Dedifferentiated amniotic fluid mesenchymal stem cell (primary cell): ENCODE data around the gene FAAP100.

ENCODE experiments used
- DNase-seq: peaks from one replicate; pipeline ENCODE4 v3.0.0-alpha.2; 2016; ENCODE audit errors: extremely low spot score

FAAP100 gene

GRCh38 chr17:81524865-81525159 lies 27.3 kb downstream of the FAAP100 start:
- DNase-seq, result no peak

GRCh38 chr17:81524039-81524864 lies 27.9 kb downstream of the FAAP100 start:
- no peak for DNase-seq

DNA sequence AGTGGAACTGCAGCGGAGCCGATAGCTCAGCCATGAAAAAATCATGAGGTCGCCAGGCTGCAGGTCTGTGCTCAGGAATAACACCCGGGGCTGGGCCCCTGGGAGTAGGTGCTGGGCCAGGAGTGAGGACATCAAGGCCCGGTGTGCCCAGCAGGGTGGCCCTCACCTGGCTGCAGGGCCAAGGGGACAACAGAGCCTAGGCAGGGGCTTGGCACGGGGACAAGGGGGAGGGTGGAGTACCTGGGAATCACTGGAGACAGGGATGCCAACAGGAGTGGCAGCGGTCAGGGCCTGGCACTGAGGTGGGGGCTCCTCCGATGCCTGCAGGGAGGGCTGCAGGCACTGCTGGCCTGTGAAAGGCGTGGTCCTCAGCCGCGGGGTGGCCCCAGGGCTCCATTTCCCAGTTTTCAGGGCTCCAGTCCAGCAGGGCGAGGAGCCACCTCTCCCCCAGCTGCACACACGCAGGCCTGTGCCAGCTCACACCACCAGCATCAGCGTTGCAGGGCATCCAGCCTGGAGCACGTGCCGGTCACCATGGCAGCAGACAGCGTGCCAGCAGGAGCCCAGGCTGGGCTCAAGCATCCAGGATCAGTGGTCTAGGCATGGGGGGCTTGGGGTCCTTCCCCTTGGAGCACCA lies 28.6 kb downstream of the FAAP100 start:
- no peak for DNase-seq

DNA sequence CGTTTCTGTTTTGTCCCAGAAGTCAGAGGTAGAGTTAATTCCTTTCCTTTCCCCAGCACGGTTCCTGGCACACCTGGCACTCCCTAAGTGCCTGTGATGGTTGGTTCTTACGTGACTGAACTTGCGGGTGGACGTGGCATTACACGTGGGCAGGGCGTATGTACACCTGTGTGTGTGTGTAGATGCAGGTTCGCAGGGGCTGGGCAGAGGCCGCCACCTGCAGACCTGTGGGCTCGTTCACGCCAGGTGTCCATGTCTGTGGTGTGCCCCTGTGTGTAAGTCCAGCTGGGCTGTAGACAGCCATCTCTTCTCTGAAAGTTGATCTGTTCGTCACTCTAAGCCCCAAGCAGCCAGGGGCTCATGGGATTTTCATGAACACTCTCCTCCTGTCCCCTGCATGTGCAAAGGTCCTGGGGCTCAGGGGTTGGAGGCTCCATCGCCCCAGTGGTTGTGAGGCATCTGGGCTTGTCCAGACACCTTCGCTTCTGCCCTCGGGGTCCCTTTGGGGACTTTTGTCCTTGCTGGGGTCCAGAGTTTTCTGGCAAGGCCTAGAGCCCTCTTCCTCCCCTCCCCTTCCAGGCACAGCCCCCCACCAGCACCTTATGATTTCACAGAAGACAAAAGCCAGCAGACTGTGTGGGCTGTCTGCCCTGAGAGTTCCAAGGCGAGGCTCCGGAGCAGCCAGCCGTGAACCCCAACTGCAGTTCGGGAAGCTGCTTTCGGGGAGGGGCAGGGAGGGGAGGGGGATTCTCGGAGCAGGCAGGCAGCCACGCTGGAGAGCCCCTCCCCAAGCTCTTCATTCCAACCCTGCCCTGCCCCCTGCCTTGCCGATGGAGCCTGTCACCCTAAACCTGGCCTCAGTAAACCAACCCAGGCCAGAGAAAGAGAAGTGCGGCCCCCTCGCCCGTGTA lies 29.4 kb downstream of the FAAP100 start:
- no peak for DNase-seq

DNA sequence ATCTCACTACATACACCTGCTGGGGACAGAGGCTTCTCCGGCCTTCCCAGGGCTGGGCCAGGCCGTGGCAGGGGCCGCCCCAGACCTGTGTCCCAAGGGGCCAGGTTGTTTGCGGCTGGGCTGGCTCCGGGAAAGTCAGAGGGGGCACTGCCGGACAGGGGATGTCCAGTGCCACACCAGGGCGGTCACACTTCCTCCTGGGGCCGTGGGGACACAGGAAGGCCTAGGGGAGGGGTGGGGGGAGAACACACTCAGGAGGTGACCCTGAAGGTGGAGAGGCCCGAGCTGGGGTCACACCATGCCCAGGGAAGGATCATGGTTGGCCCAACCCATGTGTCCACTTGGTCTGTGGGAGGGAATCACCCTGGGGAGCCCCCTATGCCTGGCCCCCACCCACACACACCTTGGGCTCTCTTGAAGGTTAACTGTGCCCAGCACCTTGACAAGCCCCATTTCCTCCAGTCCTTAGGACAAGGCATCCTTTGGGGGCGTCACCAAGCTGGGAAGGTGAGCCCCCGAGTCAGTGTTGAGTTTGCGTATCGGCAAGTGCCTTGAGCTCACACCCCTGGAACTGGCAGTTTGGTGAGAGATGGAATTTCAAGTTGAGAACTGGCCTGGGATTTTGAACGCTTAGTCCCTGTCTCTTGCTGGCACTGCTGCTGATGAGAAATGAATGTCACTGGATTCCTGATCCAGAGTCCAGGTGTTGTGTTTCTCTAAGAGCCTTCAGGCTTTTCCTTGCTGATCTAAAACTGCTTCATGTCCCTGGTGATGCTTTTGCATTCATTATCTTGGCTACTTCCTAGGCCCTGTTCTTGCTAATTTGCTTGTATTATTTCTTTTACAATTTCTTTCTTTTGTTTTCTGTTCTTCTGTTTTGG lies 31.9 kb downstream of the FAAP100 start:
- DNase-seq, result no peak

DNA sequence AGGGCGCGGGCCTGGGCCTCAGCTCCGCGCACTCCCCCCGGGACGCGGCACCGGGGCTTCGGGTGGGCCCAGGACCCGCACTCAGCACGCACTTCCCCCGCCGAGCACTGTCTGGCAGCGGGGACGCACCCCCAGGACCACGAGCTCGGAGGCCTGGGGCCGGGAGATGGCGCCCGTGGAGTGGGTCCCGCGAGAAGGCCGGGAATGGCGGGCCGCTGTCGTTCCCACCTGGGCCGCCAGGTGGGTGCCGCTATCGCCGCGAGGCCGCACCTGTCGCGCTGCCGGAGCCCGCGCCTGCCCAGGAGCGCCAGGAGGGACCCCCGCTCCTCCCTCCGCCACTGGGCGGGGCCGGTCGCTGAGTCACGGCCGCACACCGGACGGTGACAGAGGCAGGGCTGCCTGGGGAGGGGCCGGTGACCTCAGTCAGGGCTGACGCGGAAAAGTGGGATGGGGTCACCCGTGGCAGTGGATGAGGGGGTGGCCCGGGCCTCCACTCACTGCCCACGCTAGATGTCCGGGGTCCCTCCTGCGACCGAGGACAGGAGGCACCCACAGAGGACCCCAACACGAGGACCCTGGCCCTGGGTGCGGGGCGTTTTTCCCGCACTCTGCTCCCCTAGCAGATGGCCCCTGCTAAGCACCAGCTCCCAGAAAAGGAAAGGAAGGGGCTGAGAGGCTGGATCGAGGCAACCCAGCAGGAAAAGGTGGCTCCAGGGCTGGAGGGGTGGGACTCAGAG lies 32.7 kb downstream of the FAAP100 start:
- DNase-seq, result no peak

- no peak for DNase-seq
Measured at GRCh38 chr17:81518785-81519283, 33.3 kb downstream of the FAAP100 start.

DNA sequence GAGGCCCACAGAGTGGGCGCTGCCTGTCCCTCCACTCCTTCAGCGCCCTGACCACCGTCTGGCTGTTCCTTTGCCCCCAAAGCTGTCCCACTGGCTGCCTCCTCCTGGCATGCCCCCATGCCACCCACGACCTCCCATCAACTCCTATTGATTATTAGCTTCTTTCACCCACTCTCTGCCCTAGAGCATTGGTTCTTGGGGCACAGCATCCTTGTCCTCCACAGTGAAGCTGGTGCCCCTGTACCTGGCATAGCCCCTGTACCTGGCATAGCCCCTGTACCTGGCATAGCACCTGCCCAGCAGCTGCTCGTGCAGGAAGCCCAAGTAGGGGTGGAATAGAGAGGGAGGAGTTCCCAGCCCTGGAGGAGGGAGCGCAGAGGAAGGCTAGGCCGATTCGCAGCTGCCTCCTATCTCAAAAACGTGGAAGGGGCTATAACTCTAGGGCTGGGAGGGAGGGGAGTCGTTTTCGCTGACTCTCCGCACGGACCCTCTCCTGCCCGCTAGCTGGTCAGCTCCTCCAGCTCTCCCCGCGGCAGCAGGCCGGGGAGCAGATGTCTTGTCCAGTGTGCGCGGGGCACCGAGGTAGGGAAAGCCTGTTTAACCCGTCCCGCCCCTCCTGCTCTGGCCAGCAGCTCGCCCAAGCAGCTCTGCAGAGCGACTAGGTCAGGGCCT lies 33.9 kb downstream of the FAAP100 start:
- DNase-seq, result no peak

- DNase-seq, result no peak
Measured at GRCh38 chr17:81517339-81518112, 34.6 kb downstream of the FAAP100 start.

DNA sequence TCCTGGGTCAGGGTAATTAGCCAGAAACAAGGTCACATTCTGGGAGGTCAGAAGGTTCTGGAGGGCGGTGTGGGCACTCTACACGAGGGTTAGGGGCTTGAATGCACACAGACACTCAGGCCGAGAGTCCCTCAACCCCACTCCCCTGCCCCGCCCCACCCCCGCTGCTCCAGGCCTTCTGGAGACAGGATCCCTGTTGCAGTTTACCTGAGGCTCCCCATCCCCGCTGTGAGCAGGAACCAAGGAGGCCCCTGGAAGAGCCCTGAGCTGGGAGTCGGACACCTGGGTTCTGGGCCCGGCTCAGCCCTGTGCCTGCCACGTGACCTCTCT lies 35.2 kb downstream of the FAAP100 start:
- no peak for DNase-seq

- no peak for DNase-seq
Measured at GRCh38 chr17:81516439-81516838, 35.7 kb downstream of the FAAP100 start.

- no peak for DNase-seq
Measured at GRCh38 chr17:81515530-81516041, 36.6 kb downstream of the FAAP100 start.

DNA sequence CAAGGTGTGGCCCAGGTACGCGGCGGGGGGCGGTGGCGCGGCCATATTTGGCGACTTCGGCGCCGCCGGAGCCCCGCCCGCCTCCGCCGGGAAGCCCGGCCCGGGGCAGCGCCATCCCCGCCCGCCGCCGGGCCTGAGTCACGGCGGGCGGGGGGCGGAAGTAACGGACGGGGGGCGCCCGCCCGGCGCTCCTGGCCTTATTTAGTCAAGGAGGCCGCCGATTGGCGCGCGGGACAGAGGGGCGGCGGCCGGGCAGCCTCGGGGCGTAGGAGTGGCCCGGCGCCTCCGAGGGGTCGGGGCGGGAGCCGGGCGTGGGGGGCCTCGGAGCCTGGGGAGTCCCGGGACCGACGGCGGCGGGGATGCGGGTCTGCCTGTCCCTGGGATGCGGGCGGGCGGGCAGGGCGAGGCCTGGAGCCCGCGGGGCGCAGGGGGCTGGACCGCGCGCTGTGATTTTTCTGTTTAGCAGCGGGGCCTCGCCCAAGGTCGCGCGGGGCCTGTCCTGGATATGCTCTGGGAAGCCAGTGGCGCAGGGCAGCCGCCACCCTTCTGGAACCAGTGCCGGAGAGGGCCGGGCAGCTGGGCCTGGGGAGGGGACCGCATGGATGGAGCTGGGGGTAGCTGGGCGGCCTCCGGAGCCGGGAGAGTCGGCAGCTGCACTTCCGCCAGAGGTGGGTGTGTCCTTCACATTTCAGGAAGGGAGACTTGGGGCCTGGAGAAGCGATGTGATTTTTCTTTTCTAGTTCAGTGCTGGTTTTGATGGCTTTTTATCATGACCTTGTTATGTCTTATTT lies 37.2 kb downstream of the FAAP100 start:
- peak; percentile 49 for DNase-seq

DNA sequence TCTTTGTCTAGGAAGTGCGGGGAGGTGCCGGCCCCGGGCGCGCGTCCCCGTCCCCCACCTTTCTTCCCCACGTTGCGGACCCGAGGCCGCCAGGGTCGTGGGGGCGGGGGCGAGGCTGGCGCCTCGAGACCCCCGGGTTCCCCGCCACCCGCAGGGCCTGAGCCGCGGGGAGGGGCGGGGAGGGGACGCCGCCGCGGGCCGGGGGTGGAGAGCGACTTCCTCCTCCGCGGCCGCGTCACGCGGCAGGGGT lies 37.7 kb downstream of the FAAP100 start:
- DNase-seq, result no peak

DNA sequence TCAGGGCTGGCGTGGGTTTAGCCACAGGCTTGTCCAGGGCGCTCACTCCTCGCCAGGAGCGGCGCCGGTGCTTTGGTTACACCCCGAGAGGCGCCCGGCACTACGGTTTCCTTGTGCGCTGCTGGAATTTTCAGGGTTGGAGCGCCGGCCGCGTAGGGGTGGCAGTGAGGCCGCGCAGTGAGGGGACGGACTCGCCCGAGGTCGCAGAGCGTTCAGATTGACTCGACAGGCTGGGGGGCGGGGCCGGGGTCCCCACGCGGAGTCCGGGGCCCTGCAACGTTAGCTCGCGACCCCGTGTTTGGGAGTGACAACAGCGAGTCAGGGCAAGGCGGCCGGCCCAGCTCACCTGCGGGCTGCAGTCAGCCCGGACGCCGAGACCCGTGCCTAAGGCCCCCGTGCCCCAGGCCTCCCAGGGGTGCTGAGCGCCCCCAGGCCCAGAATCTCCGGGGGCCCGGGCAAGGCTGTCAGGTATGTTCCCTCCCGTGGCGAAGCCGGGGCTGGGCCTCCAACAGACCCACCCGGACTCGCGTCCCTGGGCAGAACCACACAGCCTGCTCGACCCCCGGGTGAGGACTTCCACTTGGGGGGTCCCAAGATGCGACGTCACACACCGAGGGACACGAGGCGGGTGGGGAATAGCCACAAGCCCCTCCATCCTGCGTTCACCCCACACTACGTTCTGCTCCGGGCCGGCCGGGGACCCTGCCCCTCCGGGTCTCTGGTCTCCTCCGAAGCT lies 38.2 kb downstream of the FAAP100 start:
- DNase-seq, result peak; percentile 50

DNA sequence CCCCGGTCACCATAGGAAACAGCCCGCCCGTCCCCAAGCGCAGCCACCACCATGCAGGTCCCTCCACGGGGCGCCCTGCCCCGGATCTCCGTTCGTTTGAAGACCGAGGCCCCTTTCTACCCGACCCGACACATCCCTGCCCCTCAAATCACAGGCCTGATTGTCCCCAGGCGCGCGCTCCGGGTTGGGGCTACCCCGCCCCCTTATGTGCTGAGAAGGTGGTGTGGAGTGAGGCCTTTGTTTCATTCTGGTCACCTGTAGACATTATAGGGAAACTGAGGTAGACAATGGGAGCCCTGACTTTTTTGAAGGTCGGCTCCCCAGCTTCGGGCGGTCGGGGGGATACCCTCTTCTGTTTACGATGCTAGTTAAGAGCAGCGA lies 38.8 kb downstream of the FAAP100 start:
- DNase-seq, result no peak

DNA sequence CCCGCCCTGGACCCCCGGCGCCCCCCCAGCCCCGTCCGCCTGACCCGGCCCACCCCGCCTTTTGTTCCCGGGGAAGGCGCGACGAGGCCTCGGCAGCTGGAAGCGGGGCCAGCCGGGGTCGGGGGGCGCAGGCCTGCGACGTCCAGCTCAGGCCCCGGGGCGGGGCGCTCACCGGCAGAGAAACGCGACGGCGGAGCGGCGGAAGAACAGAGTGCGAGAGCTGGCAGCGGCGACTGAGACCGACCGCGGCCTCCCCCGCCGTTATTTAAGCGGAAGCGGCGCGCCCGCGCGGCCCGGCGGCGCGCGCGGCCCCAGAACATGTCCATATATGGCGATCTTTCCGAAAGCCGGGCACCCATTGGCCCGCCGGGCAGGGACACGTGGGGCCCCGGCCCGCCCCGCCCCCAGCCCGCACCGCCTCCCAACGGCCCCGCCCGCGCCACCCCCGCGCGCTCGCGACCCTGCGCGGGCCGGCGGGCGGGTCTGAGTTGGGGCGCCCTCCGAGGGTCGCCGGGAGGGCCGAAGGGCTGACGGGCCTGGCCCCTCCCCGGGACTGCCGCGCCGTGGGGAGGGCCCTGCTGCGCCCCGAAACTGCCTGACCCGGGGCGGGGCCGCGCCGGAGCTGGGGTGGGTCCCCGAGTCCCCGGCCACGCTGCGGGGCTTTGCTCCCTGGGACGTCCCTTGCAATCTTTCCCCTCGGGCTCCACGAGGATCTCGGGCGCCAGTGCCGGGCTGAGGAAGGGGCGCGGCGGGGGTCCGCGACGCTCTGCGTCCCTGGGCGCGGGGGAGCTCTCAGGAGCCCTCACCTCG lies 39.4 kb downstream of the FAAP100 start, which contains the start of gene ACTG1:
Gene ACTG1, minus strand, starts transcription at position 238 of the 810 bp plus-strand sequence. CDS start 445 bp downstream, outside the sequence.
- peak; percentile 91 for DNase-seq
